ENCODE results near the gene OR6Q1. TPM values are rescaled to one million over a fixed set of nuclear protein-coding genes. Genes with fewer than 3 reads are reported as not detected.

OR6Q1 gene
- total and polyA plus RNA-seq, 2 of the 13 experiments (the other 11 are each of a cell fraction or from before 2014, with no cell fraction given) = not detected

DNA sequence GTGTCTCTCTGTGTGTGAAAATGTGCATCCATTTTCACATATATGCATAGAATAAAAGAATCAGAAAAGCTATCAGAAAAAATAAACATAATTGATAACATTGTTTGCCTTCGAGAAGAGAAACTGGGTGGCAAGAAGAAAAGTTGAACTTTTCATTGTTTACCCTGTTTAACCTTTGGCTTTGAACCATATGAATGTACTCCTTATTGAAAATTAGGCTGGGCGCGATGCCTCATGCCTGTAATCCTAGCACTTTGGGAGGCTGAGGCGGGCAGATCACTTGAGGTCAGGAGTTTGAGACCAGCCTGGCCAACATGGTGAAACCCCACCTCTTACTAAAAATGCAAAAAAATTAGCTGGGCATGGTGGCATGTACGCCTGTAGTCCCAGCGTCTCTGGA, 19.0 kb upstream of the OR6Q1 start (continued):
- TF ChIP-seq ZNF775 (CRISPR knock-in tag; IDR thresholded peaks at IDR 0.05; ENCODE audit: borderline replicate concordance) (no peak), ZFP36L1 (CRISPR knock-in tag; IDR thresholded peaks at IDR 0.05) (no peak), ZNF713 (CRISPR knock-in tag; IDR thresholded peaks at IDR 0.05) (no peak), FOXA3 (CRISPR knock-in tag; IDR thresholded peaks at IDR 0.05) (peak; percentile 37; the same call in 1 of the 2 replicates), ISL2 (CRISPR knock-in tag; IDR thresholded peaks at IDR 0.05) (0 out of 2 replicates have a peak, but pooled peaks have one; percentile 45), ZHX1 (CRISPR knock-in tag; IDR thresholded peaks at IDR 0.05; ENCODE audit: low read depth) (no peak), TBP (CRISPR knock-in tag; IDR thresholded peaks at IDR 0.05) (no peak), ZNF704 (CRISPR knock-in tag; IDR thresholded peaks at IDR 0.05; ENCODE audit: borderline replicate concordance) (no peak), SALL1 (CRISPR knock-in tag; IDR thresholded peaks at IDR 0.05) (peak; percentile 20; the same call in 1 of the 2 replicates), RFXANK (CRISPR knock-in tag; IDR thresholded peaks at IDR 0.05) (no peak), TOE1 (CRISPR knock-in tag; IDR thresholded peaks at IDR 0.05) (no peak), SCMH1 (CRISPR knock-in tag; IDR thresholded peaks at IDR 0.05; ENCODE audit: borderline replicate concordance) (no peak), RARA (CRISPR knock-in tag; IDR thresholded peaks at IDR 0.05) (0 out of 2 replicates have a peak, but pooled peaks have one; percentile 27), GATAD1 (CRISPR knock-in tag; IDR thresholded peaks at IDR 0.05) (no peak), PAF1 (CRISPR knock-in tag; IDR thresholded peaks at IDR 0.05) (no peak), TMF1 (CRISPR knock-in tag; IDR thresholded peaks at IDR 0.05; ENCODE audit: low read depth) (no peak), ZNF749 (CRISPR knock-in tag; IDR thresholded peaks at IDR 0.05; ENCODE audit: borderline replicate concordance) (no peak), POGZ (CRISPR knock-in tag; IDR thresholded peaks at IDR 0.05) (peak; percentile 57; the same call in 1 of the 2 replicates)
- TF ChIP-seq, protein P1, sequence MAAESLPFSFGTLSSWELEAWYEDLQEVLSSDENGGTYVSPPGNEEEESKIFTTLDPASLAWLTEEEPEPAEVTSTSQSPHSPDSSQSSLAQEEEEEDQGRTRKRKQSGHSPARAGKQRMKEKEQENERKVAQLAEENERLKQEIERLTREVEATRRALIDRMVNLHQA (CRISPR knock-in tag; IDR thresholded peaks at IDR 0.05) = no peak
- TF ChIP-seq, protein P2, sequence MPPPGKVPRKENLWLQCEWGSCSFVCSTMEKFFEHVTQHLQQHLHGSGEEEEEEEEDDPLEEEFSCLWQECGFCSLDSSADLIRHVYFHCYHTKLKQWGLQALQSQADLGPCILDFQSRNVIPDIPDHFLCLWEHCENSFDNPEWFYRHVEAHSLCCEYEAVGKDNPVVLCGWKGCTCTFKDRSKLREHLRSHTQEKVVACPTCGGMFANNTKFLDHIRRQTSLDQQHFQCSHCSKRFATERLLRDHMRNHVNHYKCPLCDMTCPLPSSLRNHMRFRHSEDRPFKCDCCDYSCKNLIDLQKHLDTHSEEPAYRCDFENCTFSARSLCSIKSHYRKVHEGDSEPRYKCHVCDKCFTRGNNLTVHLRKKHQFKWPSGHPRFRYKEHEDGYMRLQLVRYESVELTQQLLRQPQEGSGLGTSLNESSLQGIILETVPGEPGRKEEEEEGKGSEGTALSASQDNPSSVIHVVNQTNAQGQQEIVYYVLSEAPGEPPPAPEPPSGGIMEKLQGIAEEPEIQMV (CRISPR knock-in tag; IDR thresholded peaks at IDR 0.05; ENCODE audit: low read depth) = no peak
- TF ChIP-seq, protein P3, sequence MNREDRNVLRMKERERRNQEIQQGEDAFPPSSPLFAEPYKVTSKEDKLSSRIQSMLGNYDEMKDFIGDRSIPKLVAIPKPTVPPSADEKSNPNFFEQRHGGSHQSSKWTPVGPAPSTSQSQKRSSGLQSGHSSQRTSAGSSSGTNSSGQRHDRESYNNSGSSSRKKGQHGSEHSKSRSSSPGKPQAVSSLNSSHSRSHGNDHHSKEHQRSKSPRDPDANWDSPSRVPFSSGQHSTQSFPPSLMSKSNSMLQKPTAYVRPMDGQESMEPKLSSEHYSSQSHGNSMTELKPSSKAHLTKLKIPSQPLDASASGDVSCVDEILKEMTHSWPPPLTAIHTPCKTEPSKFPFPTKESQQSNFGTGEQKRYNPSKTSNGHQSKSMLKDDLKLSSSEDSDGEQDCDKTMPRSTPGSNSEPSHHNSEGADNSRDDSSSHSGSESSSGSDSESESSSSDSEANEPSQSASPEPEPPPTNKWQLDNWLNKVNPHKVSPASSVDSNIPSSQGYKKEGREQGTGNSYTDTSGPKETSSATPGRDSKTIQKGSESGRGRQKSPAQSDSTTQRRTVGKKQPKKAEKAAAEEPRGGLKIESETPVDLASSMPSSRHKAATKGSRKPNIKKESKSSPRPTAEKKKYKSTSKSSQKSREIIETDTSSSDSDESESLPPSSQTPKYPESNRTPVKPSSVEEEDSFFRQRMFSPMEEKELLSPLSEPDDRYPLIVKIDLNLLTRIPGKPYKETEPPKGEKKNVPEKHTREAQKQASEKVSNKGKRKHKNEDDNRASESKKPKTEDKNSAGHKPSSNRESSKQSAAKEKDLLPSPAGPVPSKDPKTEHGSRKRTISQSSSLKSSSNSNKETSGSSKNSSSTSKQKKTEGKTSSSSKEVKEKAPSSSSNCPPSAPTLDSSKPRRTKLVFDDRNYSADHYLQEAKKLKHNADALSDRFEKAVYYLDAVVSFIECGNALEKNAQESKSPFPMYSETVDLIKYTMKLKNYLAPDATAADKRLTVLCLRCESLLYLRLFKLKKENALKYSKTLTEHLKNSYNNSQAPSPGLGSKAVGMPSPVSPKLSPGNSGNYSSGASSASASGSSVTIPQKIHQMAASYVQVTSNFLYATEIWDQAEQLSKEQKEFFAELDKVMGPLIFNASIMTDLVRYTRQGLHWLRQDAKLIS (CRISPR knock-in tag; IDR thresholded peaks at IDR 0.05) = no peak
